Astrocyte of the cerebellum (primary cell): ENCODE results near the gene ZNF48.

Source experiments
- DNase-seq: peaks from one replicate; pipeline ENCODE4 v3.0.0-alpha.2; 2011; ENCODE audit warnings: low read depth
- H3K4me3 ChIP-seq: 2 replicates; pipeline ENCODE4 v1.5.1; 2011; ENCODE audit warnings: mild to moderate bottlenecking, low read depth, low read length, moderate library complexity
- in situ Hi-C: cut with HindIII; loops from 2 replicates; pipeline ENCODE4 v1.10.0; 2017; ENCODE audit warnings: low sequenced_read_pairs
- TF ChIP-seq, protein P1 (sequence below): IDR thresholded peaks from 2 replicates; pipeline ENCODE4 v1.5.1; 2012; ENCODE audit warnings: low read length, low read depth, moderate library complexity, mild to moderate bottlenecking; ENCODE audit errors: missing control alignments

ZNF48 gene

GRCh38 chr16:30397056-30397455, 1.8 kb downstream of the ZNF48 start:
- in situ Hi-C loops: loop anchor here (10.0 kb wide), 1 partner anchor 322 kb away; the partner anchor contains the start of gene PPP4C
- H3K4me3 ChIP-seq: no peak overlapping the region
- no peak for DNase-seq
- TF ChIP-seq, protein P1, sequence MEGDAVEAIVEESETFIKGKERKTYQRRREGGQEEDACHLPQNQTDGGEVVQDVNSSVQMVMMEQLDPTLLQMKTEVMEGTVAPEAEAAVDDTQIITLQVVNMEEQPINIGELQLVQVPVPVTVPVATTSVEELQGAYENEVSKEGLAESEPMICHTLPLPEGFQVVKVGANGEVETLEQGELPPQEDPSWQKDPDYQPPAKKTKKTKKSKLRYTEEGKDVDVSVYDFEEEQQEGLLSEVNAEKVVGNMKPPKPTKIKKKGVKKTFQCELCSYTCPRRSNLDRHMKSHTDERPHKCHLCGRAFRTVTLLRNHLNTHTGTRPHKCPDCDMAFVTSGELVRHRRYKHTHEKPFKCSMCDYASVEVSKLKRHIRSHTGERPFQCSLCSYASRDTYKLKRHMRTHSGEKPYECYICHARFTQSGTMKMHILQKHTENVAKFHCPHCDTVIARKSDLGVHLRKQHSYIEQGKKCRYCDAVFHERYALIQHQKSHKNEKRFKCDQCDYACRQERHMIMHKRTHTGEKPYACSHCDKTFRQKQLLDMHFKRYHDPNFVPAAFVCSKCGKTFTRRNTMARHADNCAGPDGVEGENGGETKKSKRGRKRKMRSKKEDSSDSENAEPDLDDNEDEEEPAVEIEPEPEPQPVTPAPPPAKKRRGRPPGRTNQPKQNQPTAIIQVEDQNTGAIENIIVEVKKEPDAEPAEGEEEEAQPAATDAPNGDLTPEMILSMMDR: no peak

GRCh38 chr16:30397776-30398660, 2.8 kb downstream of the ZNF48 start:
- no peak overlapping the region for H3K4me3 ChIP-seq
- no peak for DNase-seq
- TF ChIP-seq, protein P1: no peak
- in situ Hi-C loops: loop anchor here (10.0 kb wide), 1 partner anchor 323 kb away; the partner anchor contains the start of gene PPP4C

- no peak overlapping the region for H3K4me3 ChIP-seq
- in situ Hi-C loops: loop anchor here (10.0 kb wide), 1 partner anchor 324 kb away; the partner anchor contains the start of gene PPP4C
- TF ChIP-seq, protein P1: no peak
- DNase-seq: no peak
Measured at GRCh38 chr16:30398661-30399434, 3.6 kb downstream of the ZNF48 start.

GRCh38 chr16:30399435-30400186, 4.4 kb downstream of the ZNF48 start:
- DNase-seq: no peak
- TF ChIP-seq, protein P1: no peak
- peak overlapping the region; percentile 51 for H3K4me3 ChIP-seq
- in situ Hi-C loops: loop anchor here (10.0 kb wide), 1 partner anchor 325 kb away; the partner anchor contains the start of gene PPP4C

GRCh38 chr16:30401768-30402425, 6.7 kb downstream of the ZNF48 start:
- in situ Hi-C loops: no loop called here
- H3K4me3 ChIP-seq: no peak overlapping the region
- TF ChIP-seq, protein P1: no peak
- no peak for DNase-seq
